ENCODE measurements around the gene ASAP3. TPM values are rescaled to one million over a fixed set of nuclear protein-coding genes. Genes with fewer than 3 reads are reported as not detected.

The ASAP3 gene
- total and polyA plus RNA-seq, 2 donors (not counting 3 experiments of a cell fraction or from before 2014, with no cell fraction given), result 12.5 to 14.2 TPM

GRCh38 chr1:23531562-23532094 lies 47.6 kb upstream of the ASAP3 start:
- BruUV-seq (replicated peaks), result no TSS peak
- peak overlapping the region; percentile 94 for H2AFZ ChIP-seq (ENCODE audit: low read depth, low read length)
- intact Hi-C loops (cut with micrococcal nuclease), result loop anchor here (5.0 to 10.0 kb wide), 2 partner anchors 49 to 187 kb away; partner anchors contain the start of genes ASAP3 and HNRNPR
- DNase-seq (ENCODE audit: low read depth, low spot score), result no peak
- no peaks in the 10 kb centered on the region for H3K27me3 ChIP-seq (ENCODE audit: control insufficient read depth in 2 of 2, insufficient read depth in 2 of 2, low read length in 2 of 2)
- peaks cover 12% of the 10 kb centered on the region for H3K79me2 ChIP-seq (ENCODE audit: control insufficient read depth, insufficient read depth, low read length)
- peaks cover 35% of the 10 kb centered on the region for H3K4me1 ChIP-seq (ENCODE audit: control insufficient read depth, extremely low read depth, insufficient read depth, low read length)
- H3K9ac ChIP-seq (replicated peaks; ENCODE audit: extremely low read depth, insufficient read depth, low read length), result peak overlapping the region; percentile 41
- H4K20me1 ChIP-seq (replicated peaks; ENCODE audit: control insufficient read depth, extremely low read depth, insufficient read depth, low read length), result no peaks in the 10 kb centered on the region
- TF ChIP-seq EZH2 (IDR thresholded peaks at IDR 0.05; ENCODE audit: borderline replicate concordance, low read depth, low read length, severe bottlenecking), result no peak
- TF ChIP-seq MYC (IDR thresholded peaks at IDR 0.05; ENCODE audit: low read depth, low read length), result no peak
- no peak for TF ChIP-seq FOS (IDR thresholded peaks at IDR 0.05; ENCODE audit: borderline replicate concordance, insufficient read depth, low read length)
- TF ChIP-seq MAX (IDR thresholded peaks at IDR 0.05; ENCODE audit: insufficient read depth, insufficient read length), result no peak
- no peak for TF ChIP-seq GATA2 (IDR thresholded peaks at IDR 0.05; ENCODE audit: insufficient read depth, insufficient read length, low read depth, low read length)
- TF ChIP-seq JUN (IDR thresholded peaks at IDR 0.05; ENCODE audit: borderline replicate concordance, insufficient read depth, insufficient read length, low read depth), result no peak
- TF ChIP-seq, protein P1, sequence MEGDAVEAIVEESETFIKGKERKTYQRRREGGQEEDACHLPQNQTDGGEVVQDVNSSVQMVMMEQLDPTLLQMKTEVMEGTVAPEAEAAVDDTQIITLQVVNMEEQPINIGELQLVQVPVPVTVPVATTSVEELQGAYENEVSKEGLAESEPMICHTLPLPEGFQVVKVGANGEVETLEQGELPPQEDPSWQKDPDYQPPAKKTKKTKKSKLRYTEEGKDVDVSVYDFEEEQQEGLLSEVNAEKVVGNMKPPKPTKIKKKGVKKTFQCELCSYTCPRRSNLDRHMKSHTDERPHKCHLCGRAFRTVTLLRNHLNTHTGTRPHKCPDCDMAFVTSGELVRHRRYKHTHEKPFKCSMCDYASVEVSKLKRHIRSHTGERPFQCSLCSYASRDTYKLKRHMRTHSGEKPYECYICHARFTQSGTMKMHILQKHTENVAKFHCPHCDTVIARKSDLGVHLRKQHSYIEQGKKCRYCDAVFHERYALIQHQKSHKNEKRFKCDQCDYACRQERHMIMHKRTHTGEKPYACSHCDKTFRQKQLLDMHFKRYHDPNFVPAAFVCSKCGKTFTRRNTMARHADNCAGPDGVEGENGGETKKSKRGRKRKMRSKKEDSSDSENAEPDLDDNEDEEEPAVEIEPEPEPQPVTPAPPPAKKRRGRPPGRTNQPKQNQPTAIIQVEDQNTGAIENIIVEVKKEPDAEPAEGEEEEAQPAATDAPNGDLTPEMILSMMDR (IDR thresholded peaks at IDR 0.05; ENCODE audit: extremely low read depth in 1 of 2, insufficient read depth in 1 of 2, low read depth in 1 of 2, low read length in 2 of 2), result no peak
- TF ChIP-seq POLR2AphosphoS5 (IDR thresholded peaks at IDR 0.05; ENCODE audit: insufficient read depth, low read depth, low read length), result no peak
- TF ChIP-seq POLR2A (IDR thresholded peaks at IDR 0.05; ENCODE audit: low read depth, low read length), result no peak
- CTCF ChIA-PET, result interaction anchor here (0.6 to 16.6 kb wide), 7 partner anchors 9 to 126 kb away, joined by 3 to 192 read pairs (median 5); partner anchors contain the start of gene ASAP3
- dilution Hi-C loops (cut with MboI; ENCODE audit: extremely low pct_ligation_motif_present, low sequenced_read_pairs), result no loop called here
- no peak overlapping the region for H3K27ac ChIP-seq (ENCODE audit: insufficient read depth, low read depth, low read length)
- peak overlapping the region in 2 of 3 experiments; percentile 11 to 37 for H3K4me3 ChIP-seq (replicated peaks in 1 of 3; ENCODE audit: insufficient read depth in 1 of 3, low read depth in 1 of 3, low read length in 3 of 3)
- no peaks in the 10 kb centered on the region for H3K9me1 ChIP-seq (replicated peaks; ENCODE audit: control insufficient read depth, extremely low read depth, insufficient read depth, low read length)
- FAIRE-seq, result no peak
- POLR2A ChIA-PET, result no interaction called here
- no peaks in the 10 kb centered on the region for H3K9me3 ChIP-seq (replicated peaks; ENCODE audit: control insufficient read depth, insufficient read depth, low read length)
- H3K36me3 ChIP-seq (ENCODE audit: control insufficient read depth in 2 of 2, extremely low read depth in 1 of 2, insufficient read depth in 2 of 2, low read length in 2 of 2), result no peaks in the 10 kb centered on the region
- peak overlapping the region; percentile 72 for H3K4me2 ChIP-seq (ENCODE audit: insufficient read depth, low read length)

All from endothelial cell of umbilical vein (primary cell).